ENCODE measurements around the gene SETX.
"Not testable (repeated sequence)": the region's sequence is repeated elsewhere in the genome, so short reads cannot be mapped to it uniquely, and the experiment has no call there.

The SETX gene, protein sequence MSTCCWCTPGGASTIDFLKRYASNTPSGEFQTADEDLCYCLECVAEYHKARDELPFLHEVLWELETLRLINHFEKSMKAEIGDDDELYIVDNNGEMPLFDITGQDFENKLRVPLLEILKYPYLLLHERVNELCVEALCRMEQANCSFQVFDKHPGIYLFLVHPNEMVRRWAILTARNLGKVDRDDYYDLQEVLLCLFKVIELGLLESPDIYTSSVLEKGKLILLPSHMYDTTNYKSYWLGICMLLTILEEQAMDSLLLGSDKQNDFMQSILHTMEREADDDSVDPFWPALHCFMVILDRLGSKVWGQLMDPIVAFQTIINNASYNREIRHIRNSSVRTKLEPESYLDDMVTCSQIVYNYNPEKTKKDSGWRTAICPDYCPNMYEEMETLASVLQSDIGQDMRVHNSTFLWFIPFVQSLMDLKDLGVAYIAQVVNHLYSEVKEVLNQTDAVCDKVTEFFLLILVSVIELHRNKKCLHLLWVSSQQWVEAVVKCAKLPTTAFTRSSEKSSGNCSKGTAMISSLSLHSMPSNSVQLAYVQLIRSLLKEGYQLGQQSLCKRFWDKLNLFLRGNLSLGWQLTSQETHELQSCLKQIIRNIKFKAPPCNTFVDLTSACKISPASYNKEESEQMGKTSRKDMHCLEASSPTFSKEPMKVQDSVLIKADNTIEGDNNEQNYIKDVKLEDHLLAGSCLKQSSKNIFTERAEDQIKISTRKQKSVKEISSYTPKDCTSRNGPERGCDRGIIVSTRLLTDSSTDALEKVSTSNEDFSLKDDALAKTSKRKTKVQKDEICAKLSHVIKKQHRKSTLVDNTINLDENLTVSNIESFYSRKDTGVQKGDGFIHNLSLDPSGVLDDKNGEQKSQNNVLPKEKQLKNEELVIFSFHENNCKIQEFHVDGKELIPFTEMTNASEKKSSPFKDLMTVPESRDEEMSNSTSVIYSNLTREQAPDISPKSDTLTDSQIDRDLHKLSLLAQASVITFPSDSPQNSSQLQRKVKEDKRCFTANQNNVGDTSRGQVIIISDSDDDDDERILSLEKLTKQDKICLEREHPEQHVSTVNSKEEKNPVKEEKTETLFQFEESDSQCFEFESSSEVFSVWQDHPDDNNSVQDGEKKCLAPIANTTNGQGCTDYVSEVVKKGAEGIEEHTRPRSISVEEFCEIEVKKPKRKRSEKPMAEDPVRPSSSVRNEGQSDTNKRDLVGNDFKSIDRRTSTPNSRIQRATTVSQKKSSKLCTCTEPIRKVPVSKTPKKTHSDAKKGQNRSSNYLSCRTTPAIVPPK (N-terminal part only)

DNA sequence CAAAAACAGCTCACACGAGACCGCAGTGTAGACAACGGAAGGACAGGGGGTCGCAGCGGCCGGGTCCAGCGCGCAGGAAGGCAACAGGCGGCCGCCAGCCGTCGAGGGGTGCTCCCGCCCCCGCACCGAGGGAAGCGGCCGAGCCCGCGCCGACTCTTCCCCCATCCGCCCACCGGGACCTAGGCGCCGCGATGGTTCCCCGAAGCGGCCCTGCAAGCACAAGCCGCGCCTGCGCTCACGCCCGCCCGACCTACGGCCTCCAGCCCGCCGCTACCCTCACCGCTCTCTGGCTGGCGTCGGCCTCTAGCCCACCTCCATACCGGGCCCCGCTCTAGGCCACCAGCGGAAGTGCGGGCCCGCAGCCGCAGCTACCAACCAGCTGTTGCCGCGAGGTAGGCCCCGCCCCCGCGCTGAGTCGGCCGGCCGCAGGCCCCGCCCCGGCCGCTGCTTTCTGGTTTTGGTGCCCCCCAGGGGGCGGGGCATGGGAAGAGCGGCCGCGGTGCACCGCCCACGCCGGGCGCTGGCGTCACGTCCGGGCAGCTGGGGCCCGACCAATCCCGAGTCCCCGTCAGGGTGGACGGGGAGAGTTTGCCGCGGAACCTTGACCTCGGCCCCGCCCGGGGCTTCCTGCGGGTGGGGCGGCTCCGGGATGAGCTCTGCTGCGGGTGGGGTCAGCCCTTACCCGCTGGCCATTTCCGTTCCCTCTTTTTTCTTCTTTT, at the start of gene SETX:
Gene SETX, minus strand, starts transcription at position 350 of the 719 bp plus-strand sequence. CDS start 5,558 bp downstream, outside the sequence.
- peak; percentile 100 for DNase-seq

GRCh38 chr9:132404228-132404881, 49.6 kb upstream of the SETX start:
- no peak for DNase-seq

DNA sequence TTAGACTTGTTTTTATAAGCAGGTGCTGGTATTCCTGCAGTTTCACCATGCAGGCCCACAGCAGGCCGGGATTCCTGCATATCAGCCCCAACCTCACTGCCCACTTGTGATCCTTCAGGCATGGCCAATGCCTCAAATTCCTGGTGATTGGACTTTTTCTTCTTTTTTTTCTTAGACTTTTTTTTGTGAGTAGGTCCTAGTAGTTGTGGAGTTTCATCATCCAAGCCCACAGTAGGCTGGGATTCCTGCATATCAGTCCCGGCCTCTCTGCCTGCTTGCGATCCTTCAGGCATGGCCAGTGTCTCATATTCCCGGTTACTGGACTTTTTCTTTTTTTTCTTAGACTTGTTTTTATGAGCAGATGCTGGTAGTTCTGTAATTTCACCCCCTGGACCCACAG, 47.0 kb upstream of the SETX start:
- no peak for DNase-seq

DNA sequence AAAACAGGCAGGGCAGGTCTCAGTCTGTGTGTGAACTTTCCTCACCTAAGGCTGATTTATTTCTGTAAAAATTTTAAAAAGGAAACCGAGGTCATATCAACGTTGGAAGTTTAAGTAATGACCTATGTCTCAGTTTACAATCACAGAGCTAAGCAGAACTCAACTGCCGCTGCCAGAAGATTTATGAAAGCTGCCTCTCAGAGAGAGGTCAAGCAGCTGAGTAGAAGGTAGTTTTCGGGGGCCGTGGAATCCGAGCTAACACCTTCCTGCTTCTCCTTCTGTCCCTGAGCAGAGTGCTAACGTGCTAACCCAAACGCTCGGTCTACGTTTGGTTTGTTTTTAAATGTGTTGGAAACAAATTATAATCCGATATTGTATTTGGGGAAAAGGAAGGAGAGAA, 40.8 kb upstream of the SETX start:
- no peak for DNase-seq

- DNase-seq: no peak
These were observed 36.7 kb upstream of the SETX start for GRCh38 chr9:132391449-132391848.

DNA sequence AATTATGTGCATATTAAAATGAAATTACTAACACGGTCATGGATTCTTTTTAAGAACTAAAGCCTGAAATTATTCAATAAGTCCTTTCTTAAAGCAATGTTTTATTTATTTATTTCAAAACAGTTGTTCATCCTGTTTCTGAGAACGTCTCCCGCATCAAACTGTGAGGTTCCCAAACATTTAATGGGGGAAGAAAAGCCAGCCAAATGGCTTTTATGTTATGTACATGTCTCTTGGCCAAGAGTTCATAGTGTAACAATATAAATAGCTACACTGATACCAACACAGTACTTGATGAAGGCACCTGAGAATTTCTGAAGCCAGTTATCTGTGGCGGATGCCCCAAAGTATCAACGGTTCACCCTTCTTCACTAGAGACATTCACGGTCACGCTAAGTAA, 36.2 kb upstream of the SETX start:
- DNase-seq: no peak

DNA sequence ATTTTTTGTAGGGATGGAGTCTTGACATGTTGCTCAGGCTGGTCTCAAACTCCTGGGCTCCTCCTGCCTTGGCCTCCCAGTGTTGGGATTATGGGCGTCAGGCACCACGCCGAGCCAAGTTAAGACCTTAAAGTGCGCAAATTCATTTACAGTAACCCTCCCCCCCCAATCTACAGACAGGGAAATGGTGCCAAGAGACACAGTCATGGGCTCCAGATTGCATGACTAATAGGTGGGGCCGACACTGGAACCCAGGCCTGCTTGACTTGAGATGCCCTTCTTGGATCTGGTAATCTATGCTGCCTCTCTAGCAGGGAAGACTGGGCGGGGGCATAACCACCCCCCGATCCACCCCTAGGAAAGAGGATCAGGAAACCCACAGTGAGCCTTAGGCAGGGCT, 32.3 kb upstream of the SETX start:
- DNase-seq: no peak

DNA sequence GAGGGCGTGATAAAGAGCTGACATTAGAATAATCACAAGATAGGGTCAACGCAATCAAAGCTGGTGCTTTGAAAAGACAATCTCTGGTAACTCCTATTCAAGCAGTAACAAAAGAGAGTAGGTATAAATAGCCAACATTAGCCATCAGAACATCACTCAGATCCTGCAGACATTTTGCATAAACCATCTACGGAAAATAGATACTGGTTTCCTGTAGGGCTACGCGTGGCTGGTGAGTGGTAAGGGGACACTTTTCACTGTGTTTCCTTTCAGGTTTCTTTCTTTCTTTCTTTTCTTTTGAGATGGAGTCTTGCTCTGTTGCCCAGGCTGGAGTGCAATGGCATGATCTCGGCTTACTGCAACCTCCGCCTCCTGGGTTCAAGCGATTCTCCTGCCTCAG, 29.6 kb upstream of the SETX start:
- no peak for DNase-seq

DNA sequence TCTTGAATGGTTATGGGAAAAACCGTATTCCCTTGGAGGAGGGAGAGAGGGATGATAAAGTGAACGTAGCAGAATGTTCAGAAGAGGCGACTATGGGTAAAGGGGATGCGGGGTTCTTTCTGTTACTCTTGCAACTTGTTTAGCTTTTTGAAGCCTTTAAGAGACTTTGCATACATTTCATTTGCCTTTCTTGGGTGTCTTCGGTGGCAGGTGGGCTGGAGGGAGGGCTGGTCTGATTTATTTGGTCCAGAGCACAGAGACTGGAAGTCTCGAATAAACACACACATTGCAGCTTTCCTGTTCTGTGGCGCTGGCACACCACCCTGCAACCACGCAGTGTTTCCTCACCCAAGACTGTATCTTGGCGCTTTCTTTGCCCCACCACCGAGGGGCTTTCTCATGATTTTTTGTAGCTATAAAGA, 28.7 kb upstream of the SETX start:
- DNase-seq: no peak

DNA sequence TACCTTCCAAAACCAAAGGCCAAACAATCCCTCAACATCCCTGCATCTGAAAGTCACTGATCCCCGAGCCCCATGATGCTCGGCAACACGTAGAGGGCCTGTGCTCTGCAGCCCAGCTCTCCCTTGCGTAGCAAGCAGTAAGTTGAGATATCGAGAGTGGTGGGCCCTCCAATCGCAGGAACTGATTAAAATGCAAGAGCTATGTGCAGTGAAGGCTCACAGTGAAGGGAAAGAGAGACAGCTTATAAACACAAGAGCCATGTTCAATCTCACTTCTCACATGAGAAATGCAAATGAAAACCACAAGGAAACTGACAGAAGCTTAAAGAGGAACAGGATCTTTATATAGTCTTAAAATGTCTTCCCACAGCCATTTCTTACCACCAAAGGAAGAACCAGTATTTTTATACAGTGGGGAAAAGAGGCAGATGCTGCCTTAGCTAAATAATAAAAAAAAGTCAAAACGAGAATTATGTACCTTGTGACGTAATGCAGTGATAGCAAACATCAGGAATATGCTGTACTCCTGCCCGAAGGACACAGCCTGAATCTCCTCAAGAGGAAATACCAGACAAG, 27.3 kb upstream of the SETX start:
- DNase-seq: peak; percentile 52

DNA sequence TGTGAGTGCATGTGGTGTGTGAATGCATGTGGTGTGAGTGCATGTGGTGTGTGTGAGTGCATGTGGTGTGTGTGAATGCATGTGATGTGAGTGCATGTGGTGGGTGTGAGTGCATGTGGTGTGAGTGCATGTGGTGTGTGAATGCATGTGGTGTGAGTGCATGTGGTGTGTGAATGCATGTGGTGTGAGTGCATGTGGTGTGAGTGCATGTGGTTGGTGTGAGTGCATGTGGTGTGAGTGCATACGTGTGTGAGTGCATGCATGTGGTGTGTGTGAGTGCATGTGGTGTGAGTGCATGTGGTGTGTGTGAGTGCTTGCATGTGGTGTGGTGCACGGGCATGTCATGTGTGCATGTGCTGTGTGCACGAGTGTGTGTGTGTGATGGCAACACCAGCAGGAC, 23.6 kb upstream of the SETX start:
- not testable (repeated sequence) for DNase-seq

- DNase-seq: not testable (repeated sequence)
These were observed 23.0 kb upstream of the SETX start for GRCh38 chr9:132377769-132378168.

DNA sequence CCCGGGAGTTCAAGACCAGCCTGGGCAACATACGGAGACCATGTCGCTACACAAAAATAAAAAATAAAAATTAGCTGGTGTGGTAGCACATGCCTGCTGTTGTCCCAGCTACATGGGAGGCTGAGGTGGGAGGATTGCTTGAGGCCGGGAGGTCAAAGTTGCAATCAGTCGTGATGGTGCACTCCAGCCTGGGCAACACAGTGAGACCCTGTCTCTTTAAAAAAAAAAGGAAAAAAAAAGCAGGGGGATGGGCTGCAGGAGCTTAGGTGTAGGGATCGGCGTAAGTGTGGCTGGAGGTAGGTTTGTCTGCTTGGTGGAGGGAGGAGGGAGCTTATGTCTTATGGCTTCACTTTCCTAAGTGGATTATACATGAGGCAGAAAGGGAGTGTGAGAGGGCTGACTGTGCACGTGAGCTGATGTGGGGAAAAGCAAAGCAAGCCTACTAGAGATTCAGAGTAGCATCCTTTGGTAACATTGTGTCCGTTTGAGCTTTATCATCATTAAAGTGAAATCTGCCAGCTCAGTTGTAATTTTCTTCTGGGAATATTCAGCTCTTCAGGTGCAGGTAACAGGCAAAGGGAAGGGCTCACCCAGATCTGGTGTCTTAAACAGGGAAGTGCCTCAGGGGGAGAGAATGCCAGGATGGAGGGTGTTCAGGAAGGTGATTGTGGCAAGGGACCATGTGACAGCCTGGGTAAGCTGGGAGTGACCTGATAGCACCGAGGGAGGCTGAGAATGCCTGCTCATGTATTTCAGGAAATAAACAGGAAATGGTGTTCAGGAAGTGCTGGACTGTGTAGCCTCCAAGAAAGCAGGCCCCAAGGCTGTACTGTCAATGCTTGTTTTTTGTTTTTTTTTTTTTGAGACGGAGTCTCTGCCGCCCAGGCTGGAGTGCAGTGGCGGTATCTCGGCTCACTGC, 17.6 kb upstream of the SETX start:
- peak; percentile 80 for DNase-seq

DNA sequence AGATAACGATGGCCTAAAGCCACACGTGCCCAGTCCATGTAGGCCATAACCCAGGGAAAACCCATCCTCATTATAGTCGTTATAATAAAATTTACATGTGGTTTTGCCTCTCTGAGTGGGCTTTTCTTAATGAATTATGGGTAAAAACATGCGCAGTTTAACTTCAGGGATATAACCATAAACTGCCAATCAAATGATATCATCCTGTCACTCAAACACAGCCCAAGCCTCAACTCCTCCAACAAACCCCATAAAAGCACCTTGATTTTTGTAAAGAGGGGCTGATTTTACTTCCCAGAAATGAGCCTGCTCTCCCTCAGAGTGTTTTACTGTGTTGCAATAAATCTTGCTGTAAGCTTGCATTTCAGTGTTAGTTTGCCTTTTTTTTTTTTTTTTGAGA, 15.8 kb upstream of the SETX start:
- DNase-seq: no peak

DNA sequence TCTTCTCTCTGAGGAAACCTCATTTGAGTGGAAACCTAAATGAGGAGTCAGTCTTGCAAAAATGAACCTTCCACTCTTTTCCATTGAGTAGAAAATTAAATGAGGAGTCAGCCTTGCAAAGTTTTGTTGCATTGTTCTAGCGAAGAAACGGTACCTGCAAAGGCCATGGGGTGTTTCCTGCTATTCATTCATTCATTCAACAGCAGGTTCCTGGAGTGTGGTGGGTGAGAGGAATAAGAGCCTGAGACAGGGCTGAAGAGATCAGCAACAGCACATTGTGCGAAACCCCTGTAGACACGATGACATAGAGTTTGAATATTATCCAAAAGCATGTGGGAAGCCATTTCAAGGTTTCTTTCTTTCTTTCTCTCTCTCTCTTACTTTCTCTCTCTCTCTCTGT, 14.6 kb upstream of the SETX start:
- DNase-seq: no peak

DNA sequence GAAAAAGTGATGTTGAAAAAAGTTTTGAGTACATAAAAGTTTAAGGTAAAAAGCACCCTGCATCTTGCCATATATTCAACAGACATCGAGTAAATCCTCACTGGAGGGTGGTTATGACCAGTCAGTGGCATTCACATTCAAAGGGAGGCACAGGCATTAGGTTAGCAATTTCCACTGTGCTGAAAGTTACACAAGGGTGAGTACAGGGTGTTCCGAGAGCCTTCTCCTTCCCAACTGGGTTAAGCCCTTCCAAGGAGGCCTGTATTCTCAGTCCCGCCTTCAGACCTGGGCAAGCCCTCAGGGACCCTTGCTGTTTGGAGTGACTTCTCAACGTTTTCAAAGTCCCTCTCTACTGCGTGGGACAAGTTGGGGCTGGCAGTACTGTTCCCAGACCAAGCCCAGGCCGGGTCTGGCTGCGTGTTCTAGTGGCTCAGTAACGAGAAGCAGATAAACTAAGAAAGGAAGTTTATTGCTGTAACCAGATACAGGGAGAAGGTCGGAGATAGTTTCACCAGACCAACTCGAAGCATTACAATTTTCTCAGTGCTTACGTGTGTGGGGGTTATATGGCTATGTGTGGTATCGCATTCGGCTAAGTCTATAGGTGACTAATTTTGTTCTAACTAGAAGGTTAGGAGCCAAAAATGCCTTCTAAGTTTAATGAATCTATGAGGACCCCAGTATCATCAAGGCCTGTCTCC, 13.0 kb upstream of the SETX start:
- DNase-seq: no peak

DNA sequence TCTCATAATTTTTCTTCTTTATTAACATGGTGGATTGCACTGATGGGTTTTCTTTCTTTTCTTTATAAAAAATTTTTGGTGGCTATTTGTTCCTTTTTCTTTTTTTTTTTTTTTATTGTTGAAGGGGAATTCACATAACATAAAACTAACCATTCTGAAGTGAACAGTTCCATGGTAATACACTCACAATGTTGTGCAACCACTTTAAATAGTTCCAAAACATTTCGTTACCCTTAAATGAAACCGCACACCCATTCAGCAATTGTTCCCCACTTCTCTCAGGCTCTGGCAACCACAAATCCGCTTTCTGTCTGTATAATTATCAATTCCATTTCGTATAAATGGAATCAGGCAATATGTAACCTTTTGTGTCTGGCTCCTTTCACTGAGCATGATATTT, 11.7 kb upstream of the SETX start:
- DNase-seq: peak; percentile 65

- DNase-seq: peak; percentile 64
These were observed 11.2 kb upstream of the SETX start for GRCh38 chr9:132365986-132366385.

DNA sequence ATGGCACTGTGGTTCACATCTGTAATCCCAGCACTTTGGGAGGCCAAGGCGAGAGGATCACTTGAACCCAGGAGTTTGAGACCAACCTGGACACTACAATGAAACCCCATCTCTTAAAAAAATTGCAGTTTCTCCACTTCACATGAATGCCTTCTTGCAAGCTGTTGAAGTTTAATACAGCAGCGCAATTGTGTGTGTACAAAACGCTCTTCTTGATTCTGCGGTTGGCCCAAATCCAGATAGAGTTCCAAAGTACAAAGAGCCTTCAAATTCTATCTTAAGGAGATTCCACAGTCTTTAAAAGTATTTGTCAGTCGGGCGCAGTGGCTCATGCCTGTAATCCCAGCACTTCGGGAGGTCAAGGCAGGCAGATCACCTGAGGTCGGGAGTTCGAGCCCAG, 9.3 kb upstream of the SETX start:
- no peak for DNase-seq

GRCh38 chr9:132357764-132358163, 3.0 kb upstream of the SETX start:
- no peak for DNase-seq

Measured in suppressor macrophage treated with lipopolysaccharide for 4 hours (primary cell).